Osteocyte (in vitro differentiated cells): ENCODE results near the gene MYL5. TPM values are rescaled to one million over a fixed set of nuclear protein-coding genes. Genes with fewer than 3 reads are reported as not detected.

Experiments used
- DNase-seq: peaks from one replicate; pipeline ENCODE4 v3.0.0; 2021; ENCODE audit warnings: mixed read lengths; ENCODE audit not compliant: unreplicated experiment; ENCODE audit errors: extremely low spot score
- H3K27ac Mint-ChIP-seq: one replicate; pipeline ENCODE4 v1.8.0; 2021; ENCODE audit warnings: mild to moderate bottlenecking, mixed read lengths; ENCODE audit not compliant: unreplicated experiment
- H3K27me3 Mint-ChIP-seq: one replicate; pipeline ENCODE4 v1.8.0; 2021; ENCODE audit warnings: mixed read lengths; ENCODE audit not compliant: unreplicated experiment
- H3K36me3 Mint-ChIP-seq: one replicate; pipeline ENCODE4 v1.8.0; 2021; ENCODE audit warnings: mixed read lengths; ENCODE audit not compliant: unreplicated experiment
- H3K4me1 Mint-ChIP-seq: one replicate; pipeline ENCODE4 v1.8.0; 2021; ENCODE audit warnings: mixed read lengths; ENCODE audit not compliant: unreplicated experiment
- H3K4me3 Mint-ChIP-seq: one replicate; pipeline ENCODE4 v1.8.0; 2021; ENCODE audit warnings: mild to moderate bottlenecking, moderate library complexity, mixed read lengths; ENCODE audit not compliant: unreplicated experiment
- H3K9me3 Mint-ChIP-seq: one replicate; pipeline ENCODE4 v1.8.0; 2021; ENCODE audit warnings: mixed read lengths; ENCODE audit not compliant: unreplicated experiment
- CTCF ChIP-seq: fragments of 200-600 bp; sonication (generic); IDR thresholded peaks from 2 replicates; pipeline ENCODE4 v1.5.0; 2021; ENCODE audit warnings: antibody characterized with exemption, mild to moderate bottlenecking, moderate library complexity
- total RNA-seq: library from RNA; stranded (reverse); gene quantifications from 2 replicates; pipeline ENCODE4 v1.2.1, GENCODE V29; 2021

Gene MYL5
- total RNA-seq, 1 donor from 2014 or later: 32.2 TPM

DNA sequence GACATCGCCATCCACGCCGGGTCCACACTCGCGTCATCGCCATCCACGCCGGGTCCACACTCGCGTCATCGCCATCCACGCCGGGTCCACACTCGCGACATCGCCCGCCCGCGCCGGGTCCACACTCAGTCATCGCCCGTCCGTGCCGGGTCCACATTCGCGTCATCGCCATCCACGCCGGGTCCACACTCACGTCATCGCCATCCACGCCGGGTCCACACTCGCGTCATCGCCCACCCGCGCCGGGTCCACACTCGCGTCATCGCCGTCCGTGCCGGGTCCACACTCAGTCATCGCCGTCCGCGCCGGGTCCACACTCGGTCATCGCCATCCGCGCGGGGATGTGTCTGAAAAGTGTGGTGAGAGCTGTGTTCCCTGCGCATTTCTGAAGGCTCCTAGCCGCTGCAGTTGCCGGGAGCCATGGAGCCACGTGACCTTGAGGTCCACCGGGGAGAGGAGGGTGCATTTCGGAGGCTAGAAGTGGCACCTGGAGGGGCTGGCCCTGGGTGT lies 48.6 kb downstream of the MYL5 start:
- no peaks in the 10 kb centered on the region for H3K27me3 Mint-ChIP-seq
- H3K36me3 Mint-ChIP-seq: peaks cover 11% of the 10 kb centered on the region
- no peak for TF ChIP-seq CTCF
- H3K27ac Mint-ChIP-seq: peak overlapping the region; percentile 45
- no peaks in the 10 kb centered on the region for H3K9me3 Mint-ChIP-seq
- peaks cover 50% of the 10 kb centered on the region for H3K4me1 Mint-ChIP-seq
- no peak overlapping the region for H3K4me3 Mint-ChIP-seq
- DNase-seq: no peak

DNA sequence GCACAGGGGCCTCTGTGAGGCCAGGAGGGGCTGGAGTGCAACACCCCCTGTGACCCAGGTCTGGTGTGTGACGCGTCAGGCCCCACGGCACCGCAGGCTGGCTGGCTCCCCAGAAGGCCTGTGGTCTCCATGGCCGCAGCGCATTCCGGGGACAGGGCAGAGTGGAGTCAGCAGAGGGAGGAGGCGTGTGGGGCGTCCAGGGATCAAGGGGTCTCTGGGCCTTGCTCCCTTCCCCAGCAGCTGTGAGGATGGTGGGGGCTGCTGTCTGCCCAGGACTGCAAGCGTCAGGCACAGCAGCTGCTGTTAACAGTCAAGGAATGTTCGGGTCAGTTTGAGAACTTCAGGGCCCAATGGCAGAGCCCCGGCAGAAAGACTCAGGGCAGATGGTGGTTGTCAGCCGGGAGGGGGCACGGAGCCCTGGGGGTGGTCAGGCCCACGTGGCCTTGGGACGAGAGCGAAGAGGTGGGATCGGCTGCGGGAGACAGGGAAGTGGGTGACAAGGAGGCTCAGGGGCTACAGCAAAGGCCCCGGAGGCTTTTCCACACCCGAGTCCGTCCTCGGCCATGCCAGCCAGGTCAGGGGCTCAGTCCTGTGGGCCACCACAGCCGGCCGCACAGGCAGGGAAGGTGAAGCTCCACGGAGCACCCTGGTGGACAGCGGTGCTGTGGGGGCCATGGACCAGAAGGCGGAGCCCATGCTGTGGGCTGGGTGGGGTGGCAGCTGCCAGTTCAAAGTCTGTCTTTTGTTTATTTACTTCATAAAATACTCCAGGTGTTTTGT lies 49.6 kb downstream of the MYL5 start:
- no peak for DNase-seq
- Mint-ChIP-seq H3K36me3 (peaks cover 13% of the 10 kb centered on the region), H3K4me1 (peaks cover 44% of the 10 kb centered on the region), H3K4me3 (no peak overlapping the region), H3K27me3 (no peaks in the 10 kb centered on the region), H3K27ac (no peak overlapping the region), H3K9me3 (no peaks in the 10 kb centered on the region)
- TF ChIP-seq CTCF: no peak

- no peak for DNase-seq
- Mint-ChIP-seq H3K27me3 (no peaks in the 10 kb centered on the region), H3K9me3 (no peaks in the 10 kb centered on the region), H3K4me1 (peaks cover 32% of the 10 kb centered on the region), H3K27ac (no peak overlapping the region), H3K4me3 (no peak overlapping the region), H3K36me3 (peaks cover 16% of the 10 kb centered on the region)
- TF ChIP-seq CTCF: no peak
These were observed 51.3 kb downstream of the MYL5 start for GRCh38 chr4:725391-726234.

GRCh38 chr4:726235-726787 lies 52.0 kb downstream of the MYL5 start:
- no peak for DNase-seq
- Mint-ChIP-seq H3K9me3 (no peaks in the 10 kb centered on the region), H3K36me3 (peaks cover 18% of the 10 kb centered on the region), H3K27me3 (no peaks in the 10 kb centered on the region), H3K4me1 (peaks cover 25% of the 10 kb centered on the region), H3K4me3 (no peak overlapping the region), H3K27ac (peak overlapping the region; percentile 58)
- no peak for TF ChIP-seq CTCF
